Mesothelial cell of epicardium (in vitro differentiated cells): ENCODE data around the gene CSNK1E. TPM values are rescaled to one million over a fixed set of nuclear protein-coding genes. Genes with fewer than 3 reads are reported as not detected.
A peak's percentile ranks its signal among the peaks of the same experiment; 100 is the strongest.

Experiments used
- DNase-seq, 2 experiments: peaks; one replicate each; pipeline ENCODE4 v3.0.0; 2021; ENCODE audit warnings: low spot score in 2 of 2; ENCODE audit not compliant: unreplicated experiment in 2 of 2
- H3K27ac Mint-ChIP-seq: 2 replicates; pipeline ENCODE4 v1.8.0; 2021; ENCODE audit warnings: mixed read lengths
- H3K27me3 Mint-ChIP-seq: 2 replicates; pipeline ENCODE4 v1.8.0; 2021; ENCODE audit warnings: low read depth, mixed read lengths
- H3K36me3 Mint-ChIP-seq: 2 replicates; pipeline ENCODE4 v1.8.0; 2021; ENCODE audit warnings: mixed read lengths
- H3K4me1 Mint-ChIP-seq: 2 replicates; pipeline ENCODE4 v1.8.0; 2021; ENCODE audit warnings: mixed read lengths
- H3K4me3 Mint-ChIP-seq: 2 replicates; pipeline ENCODE4 v1.8.0; 2021; ENCODE audit warnings: mild to moderate bottlenecking, moderate library complexity, mixed read lengths
- H3K9me3 Mint-ChIP-seq: 2 replicates; pipeline ENCODE4 v1.8.0; 2021; ENCODE audit warnings: mixed read lengths
- total RNA-seq: library from RNA; stranded (reverse); gene quantifications from 3 replicates; pipeline ENCODE4 v1.2.1, GENCODE V29; 2021
- TF ChIP-seq, protein P1 (sequence below): fragments of 200-600 bp; sonication (generic); IDR thresholded peaks from one replicate; pipeline ENCODE4 v1.5.0; 2021; ENCODE audit warnings: antibody characterized with exemption; ENCODE audit not compliant: unreplicated experiment

Gene CSNK1E
- total RNA-seq, 1 donor from 2014 or later: 264 TPM

- Mint-ChIP-seq H3K4me1 (peaks cover 24% of the 10 kb centered on the region), H3K36me3 (peaks cover 32% of the 10 kb centered on the region), H3K4me3 (no peak overlapping the region), H3K9me3 (no peaks in the 10 kb centered on the region), H3K27me3 (no peaks in the 10 kb centered on the region), H3K27ac (peak overlapping the region; percentile 71)
- DNase-seq: no peak
- TF ChIP-seq, protein P1, sequence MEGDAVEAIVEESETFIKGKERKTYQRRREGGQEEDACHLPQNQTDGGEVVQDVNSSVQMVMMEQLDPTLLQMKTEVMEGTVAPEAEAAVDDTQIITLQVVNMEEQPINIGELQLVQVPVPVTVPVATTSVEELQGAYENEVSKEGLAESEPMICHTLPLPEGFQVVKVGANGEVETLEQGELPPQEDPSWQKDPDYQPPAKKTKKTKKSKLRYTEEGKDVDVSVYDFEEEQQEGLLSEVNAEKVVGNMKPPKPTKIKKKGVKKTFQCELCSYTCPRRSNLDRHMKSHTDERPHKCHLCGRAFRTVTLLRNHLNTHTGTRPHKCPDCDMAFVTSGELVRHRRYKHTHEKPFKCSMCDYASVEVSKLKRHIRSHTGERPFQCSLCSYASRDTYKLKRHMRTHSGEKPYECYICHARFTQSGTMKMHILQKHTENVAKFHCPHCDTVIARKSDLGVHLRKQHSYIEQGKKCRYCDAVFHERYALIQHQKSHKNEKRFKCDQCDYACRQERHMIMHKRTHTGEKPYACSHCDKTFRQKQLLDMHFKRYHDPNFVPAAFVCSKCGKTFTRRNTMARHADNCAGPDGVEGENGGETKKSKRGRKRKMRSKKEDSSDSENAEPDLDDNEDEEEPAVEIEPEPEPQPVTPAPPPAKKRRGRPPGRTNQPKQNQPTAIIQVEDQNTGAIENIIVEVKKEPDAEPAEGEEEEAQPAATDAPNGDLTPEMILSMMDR: no peak
Measured at GRCh38 chr22:38300197-38300945, 16.9 kb downstream of the CSNK1E start.

- TF ChIP-seq, protein P1: no peak
- Mint-ChIP-seq H3K27me3 (no peaks in the 10 kb centered on the region), H3K4me1 (peaks cover 20% of the 10 kb centered on the region), H3K27ac (peak overlapping the region; percentile 71), H3K4me3 (no peak overlapping the region), H3K9me3 (no peaks in the 10 kb centered on the region), H3K36me3 (peaks cover 33% of the 10 kb centered on the region)
- no peak for DNase-seq
Measured at GRCh38 chr22:38299770-38300102, 17.5 kb downstream of the CSNK1E start.

- Mint-ChIP-seq H3K27ac (peak overlapping the region; percentile 92), H3K9me3 (no peaks in the 10 kb centered on the region), H3K4me1 (peaks cover 20% of the 10 kb centered on the region), H3K27me3 (no peaks in the 10 kb centered on the region), H3K36me3 (peaks cover 31% of the 10 kb centered on the region), H3K4me3 (no peak overlapping the region)
- DNase-seq: peak in 1 of 2 experiments; percentile 56
- TF ChIP-seq, protein P1: no peak
Measured at GRCh38 chr22:38298312-38299005, 18.8 kb downstream of the CSNK1E start.

GRCh38 chr22:38296372-38296771, 20.9 kb downstream of the CSNK1E start:
- H3K4me1 Mint-ChIP-seq: peaks cover 24% of the 10 kb centered on the region
- TF ChIP-seq, protein P1: no peak

GRCh38 chr22:38295863-38296262, 21.4 kb downstream of the CSNK1E start:
- Mint-ChIP-seq H3K4me1 (peaks cover 21% of the 10 kb centered on the region), H3K9me3 (no peaks in the 10 kb centered on the region), H3K36me3 (peaks cover 31% of the 10 kb centered on the region), H3K4me3 (no peak overlapping the region), H3K27me3 (no peaks in the 10 kb centered on the region), H3K27ac (no peak overlapping the region)
- TF ChIP-seq, protein P1: no peak
- DNase-seq: no peak

More at GRCh38 chr22:38296372-38296771, 20.9 kb downstream of the CSNK1E start:
- Mint-ChIP-seq H3K27ac (no peak overlapping the region), H3K9me3 (no peaks in the 10 kb centered on the region), H3K27me3 (no peaks in the 10 kb centered on the region), H3K36me3 (peaks cover 32% of the 10 kb centered on the region), H3K4me3 (no peak overlapping the region)
- no peak for DNase-seq
